Gastroesophageal sphincter (tissue), 3 donors: Measurements from ENCODE around the gene ACBD6.

Experiments used
- CTCF ChIP-seq, 4 experiments: fragments of 200-600 bp in 2 of 4; fragments of 450-650 bp in 2 of 4; sonication (generic) in 1 of 4; IDR thresholded peaks; one replicate each; pipeline ENCODE4 v1.5.1; 2017 to 2019; ENCODE audit warnings: antibody characterized with exemption in 4 of 4, mild to moderate bottlenecking in 2 of 4, moderate library complexity in 2 of 4
- EP300 ChIP-seq: sonication (generic); formaldehyde crosslinking; IDR thresholded peaks from one replicate; pipeline ENCODE4 v1.6.1; 2017; ENCODE audit warnings: antibody characterized with exemption, mild to moderate bottlenecking
- POLR2A ChIP-seq, 2 donors: fragments of 450-650 bp; IDR thresholded peaks; one replicate each; pipeline ENCODE4 v1.6.1; 2017; ENCODE audit warnings: antibody characterized with exemption in 2 of 2, mild to moderate bottlenecking in 2 of 2, moderate library complexity in 1 of 2
- POLR2AphosphoS5 ChIP-seq: sonication (generic); formaldehyde crosslinking; IDR thresholded peaks from one replicate; pipeline ENCODE4 v1.6.1; 2017; ENCODE audit warnings: antibody characterized with exemption

- TF ChIP-seq CTCF (IDR thresholded peaks at IDR 0.05) = no peak
- TF ChIP-seq POLR2A (IDR thresholded peaks at IDR 0.05) = no peak
- TF ChIP-seq POLR2AphosphoS5 = no peak
- no peak for TF ChIP-seq EP300
Observed at GRCh38 chr1:180295999-180296398, 206.4 kb downstream of the ACBD6 start.
